ENCODE data around the gene EVPLL.
"Not testable (repeated sequence)": the region's sequence is repeated elsewhere in the genome, so short reads cannot be mapped to it uniquely, and the experiment has no call there.

The EVPLL gene

GRCh38 chr17:18425593-18425992 is 48.0 kb downstream of the EVPLL start:
- DNase-seq, result not testable (repeated sequence)

DNA sequence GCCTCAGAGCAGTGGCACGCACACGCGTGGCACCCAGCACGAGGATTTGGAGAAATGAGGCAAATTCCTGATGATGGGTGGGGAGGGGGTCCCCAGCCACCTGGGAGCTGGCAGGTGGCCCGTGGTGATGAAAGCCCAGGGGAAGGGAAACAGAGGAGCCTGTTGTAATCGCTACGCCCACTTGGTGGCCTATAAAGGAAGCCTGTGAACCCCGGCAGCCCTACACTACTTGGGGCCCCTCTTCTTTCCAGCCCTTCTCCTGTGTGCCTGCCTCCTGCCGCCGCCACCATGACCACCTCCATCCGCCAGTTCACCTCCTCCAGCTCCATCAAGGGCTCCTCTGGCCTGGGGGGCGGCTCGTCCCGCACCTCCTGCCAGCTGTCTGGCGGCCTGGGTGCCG is 49.1 kb downstream of the EVPLL start:
- DNase-seq, result not testable (repeated sequence)

- not testable (repeated sequence) for DNase-seq
Observed at GRCh38 chr17:18432206-18432605, 54.6 kb downstream of the EVPLL start.
